GM10847 (cell line): ENCODE data around the gene FEN1.

Experiments used
- POLR2A ChIP-seq: IDR thresholded peaks from 2 replicates; pipeline ENCODE4 v1.6.1; 2011; ENCODE audit not compliant: insufficient read length; ENCODE audit errors: extremely low read depth

The FEN1 gene

GRCh38 chr11:61769169-61769920, 23.4 kb upstream of the FEN1 start:
- TF ChIP-seq POLR2A: no peak

- no peak for TF ChIP-seq POLR2A
These were observed 22.6 kb upstream of the FEN1 start for GRCh38 chr11:61769946-61770683.

- TF ChIP-seq POLR2A: no peak
These were observed 21.4 kb upstream of the FEN1 start for GRCh38 chr11:61771195-61771894.

GRCh38 chr11:61771985-61772455, 20.7 kb upstream of the FEN1 start:
- TF ChIP-seq POLR2A: no peak

- TF ChIP-seq POLR2A: no peak
These were observed 19.4 kb upstream of the FEN1 start for GRCh38 chr11:61773356-61773755.

GRCh38 chr11:61773809-61774208, 18.9 kb upstream of the FEN1 start:
- TF ChIP-seq POLR2A: no peak

- TF ChIP-seq POLR2A: no peak
These were observed 18.3 kb upstream of the FEN1 start for GRCh38 chr11:61774411-61774810.

GRCh38 chr11:61775106-61775505, 17.6 kb upstream of the FEN1 start:
- TF ChIP-seq POLR2A: no peak

GRCh38 chr11:61775606-61776554, 16.8 kb upstream of the FEN1 start:
- TF ChIP-seq POLR2A: no peak

- TF ChIP-seq POLR2A: no peak
These were observed 16.1 kb upstream of the FEN1 start for GRCh38 chr11:61776561-61777075.

GRCh38 chr11:61777234-61778090, 15.2 kb upstream of the FEN1 start:
- TF ChIP-seq POLR2A: no peak

GRCh38 chr11:61778357-61778886, 14.3 kb upstream of the FEN1 start:
- TF ChIP-seq POLR2A: no peak

- TF ChIP-seq POLR2A: no peak
These were observed 13.6 kb upstream of the FEN1 start for GRCh38 chr11:61778920-61779650.
